OCI-LY7 (cell line): ENCODE data around the gene TMEM266. TPM values are rescaled to one million over a fixed set of nuclear protein-coding genes. Genes with fewer than 3 reads are reported as not detected.

Source experiments
- BruUV-seq: library from RNA; stranded (reverse); fragments of 400-500 nt; replicated peaks from 2 replicates; lab custom pipeline; 2021; lab: Mats Ljungman, UMichigan
- CTCF ChIA-PET: fragments of 300-600 bp; sonication (Branson Sonifier 250); formaldehyde crosslinking; loops from one replicate; lab custom pipeline; 2022; ENCODE audit warnings: antibody characterized with exemption; ENCODE audit not compliant: unreplicated experiment; lab: Charles Lee
- POLR2A ChIA-PET: fragments of 300-600 bp; sonication (Branson Sonifier 250); formaldehyde crosslinking; loops from one replicate; lab custom pipeline; 2022; ENCODE audit warnings: antibody characterized with exemption; lab: Charles Lee
- DNase-seq: peaks from one replicate; pipeline ENCODE4 v3.0.0-alpha.2; 2015; ENCODE audit warnings: low spot score
- H2AFZ ChIP-seq: fragments of 200-600 bp; sonication (generic), shearing (Covaris generic); 2 replicates; pipeline ENCODE4 v1.6.1; 2014; ENCODE audit warnings: mild to moderate bottlenecking, antibody characterized with exemption, low read length, moderate library complexity
- H3K27ac ChIP-seq: fragments of 200-600 bp; sonication (generic); 2 replicates; pipeline ENCODE4 v1.5.1; 2014; ENCODE audit warnings: mixed run types, low read depth, mild to moderate bottlenecking, moderate library complexity, low read length, inconsistent platforms; ENCODE audit not compliant: poor library complexity, severe bottlenecking
- H3K36me3 ChIP-seq: fragments of 200-600 bp; sonication (generic); 2 replicates; pipeline ENCODE4 v1.6.1; 2014; ENCODE audit warnings: mild to moderate bottlenecking, antibody characterized with exemption, low read length, moderate library complexity, mixed read lengths; ENCODE audit not compliant: insufficient read depth
- H3K4me1 ChIP-seq: fragments of 200-600 bp; sonication (generic); 2 replicates; pipeline ENCODE4 v1.5.1; 2014; ENCODE audit warnings: mild to moderate bottlenecking, low read length; ENCODE audit not compliant: insufficient read depth, poor library complexity, severe bottlenecking
- H3K4me2 ChIP-seq: fragments of 200-600 bp; sonication (generic); 2 replicates; pipeline ENCODE4 v1.6.1; 2014; ENCODE audit warnings: mild to moderate bottlenecking, low read length
- H3K4me3 ChIP-seq: fragments of 200-600 bp; sonication (generic); 2 replicates; pipeline ENCODE4 v1.5.1; 2014; ENCODE audit warnings: mild to moderate bottlenecking, low read depth, low read length; ENCODE audit not compliant: poor library complexity, severe bottlenecking
- H3K79me2 ChIP-seq: fragments of 200-600 bp; sonication (generic); 2 replicates; pipeline ENCODE4 v1.6.1; 2016; ENCODE audit warnings: low read depth, mild to moderate bottlenecking, low read length, moderate library complexity, mixed read lengths; ENCODE audit not compliant: insufficient read depth
- H3K9me2 ChIP-seq: fragments of 200-600 bp; sonication (generic); 2 replicates; pipeline ENCODE4 v1.6.1; 2016; ENCODE audit warnings: mild to moderate bottlenecking, low read length, mixed read lengths; ENCODE audit not compliant: insufficient read depth
- H3K9me3 ChIP-seq: fragments of 200-600 bp; sonication (generic); 2 replicates; pipeline ENCODE4 v1.6.1; 2014; ENCODE audit warnings: mild to moderate bottlenecking, mixed run types, low read length, mixed read lengths
- H4K20me1 ChIP-seq: fragments of 200-600 bp; sonication (generic); 2 replicates; pipeline ENCODE4 v1.6.1; 2014; ENCODE audit warnings: mild to moderate bottlenecking, antibody characterized with exemption, low read length, moderate library complexity, mixed read lengths; ENCODE audit not compliant: insufficient read depth
- CTCF ChIP-seq: fragments of 200-600 bp; sonication (generic); conservative IDR thresholded peaks from 2 replicates; pipeline ENCODE4 v1.5.1; 2014; ENCODE audit warnings: mild to moderate bottlenecking, antibody characterized with exemption, low read length, moderate library complexity, mixed read lengths
- EZH2phosphoT487 ChIP-seq: fragments of 200-600 bp; sonication (generic); IDR thresholded peaks from 2 replicates; pipeline ENCODE4 v1.6.1; 2018; ENCODE audit warnings: low read depth, borderline replicate concordance, mild to moderate bottlenecking, mixed run types, antibody characterized with exemption, low read length, moderate library complexity, mixed read lengths
- intact Hi-C: fragments of 100-400 bp; cut with micrococcal nuclease; formaldehyde crosslinking; loops from one replicate; pipeline ENCODE4 v1.10.0; 2022; ENCODE audit not compliant: unreplicated experiment
- total RNA-seq, 2 experiments: library from RNA; depleted of rRNA in 1 of 2; stranded (reverse); fragments of >200 nt in 1 of 2; shearing (Covaris generic) in 1 of 2; gene quantifications; 2 replicates each; pipeline ENCODE4 v1.2.3, GENCODE V29; 2014 to 2022

Gene TMEM266
- total RNA-seq, 2 experiments from 2014 or later, result not detected

- no peaks in the 10 kb centered on the region for H3K9me2 ChIP-seq
- no peaks in the 10 kb centered on the region for H3K79me2 ChIP-seq
- no TSS peak for BruUV-seq
- H4K20me1 ChIP-seq, result no peaks in the 10 kb centered on the region
- no peaks in the 10 kb centered on the region for H3K36me3 ChIP-seq
- intact Hi-C loops, result loop anchor here (5.0 kb wide), 1 partner anchor 93 kb away; no protein-coding TSS in a partner anchor
- peaks cover 13% of the 10 kb centered on the region for H3K4me1 ChIP-seq
- H3K9me3 ChIP-seq, result no peaks in the 10 kb centered on the region
- H3K4me2 ChIP-seq, result peak overlapping the region; percentile 63; the same call in 1 of the 2 replicates
- CTCF ChIA-PET, result no interaction called here
- POLR2A ChIA-PET, result no interaction called here
- TF ChIP-seq CTCF, result peak; percentile 50
- TF ChIP-seq EZH2phosphoT487, result 0 out of 2 replicates have a peak, but pooled peaks have one; percentile 61
- H3K27ac ChIP-seq, result no peak overlapping the region
- peak overlapping the region; percentile 49 for H3K4me3 ChIP-seq
- no peak overlapping the region for H2AFZ ChIP-seq
- DNase-seq, result no peak
Observed at GRCh38 chr15:76058714-76059319, 968 bp upstream of the TMEM266 start.

GRCh38 chr15:76060118-76060989 lies 569 bp downstream of the TMEM266 start:
- Histone ChIP-seq H3K9me3 (no peaks in the 10 kb centered on the region), H2AFZ (no peak overlapping the region), H3K4me2 (peak overlapping the region; percentile 43; the same call in 1 of the 2 replicates), H3K9me2 (no peaks in the 10 kb centered on the region), H4K20me1 (no peaks in the 10 kb centered on the region), H3K79me2 (no peaks in the 10 kb centered on the region), H3K4me1 (peaks cover 13% of the 10 kb centered on the region), H3K36me3 (no peaks in the 10 kb centered on the region), H3K27ac (no peak overlapping the region), H3K4me3 (no peak overlapping the region)
- TF ChIP-seq CTCF (no peak), EZH2phosphoT487 (peak; percentile 92; the same call in 1 of the 2 replicates)
- intact Hi-C loops, result no loop called here
- ChIA-PET CTCF (interaction anchor here (0.6 kb wide), 1 partner anchor 27 kb away, joined by 3 read pairs; no protein-coding TSS in a partner anchor), POLR2A (no interaction called here)
- BruUV-seq, result no TSS peak
- no peak for DNase-seq
